HG03342 (cell line): ENCODE results near the gene IFNAR1.
"Not testable (repeated sequence)": the region's sequence is repeated elsewhere in the genome, so short reads cannot be mapped to it uniquely, and the experiment has no call there.

Experiments
- ATAC-seq: cut with Tn5 transposase; IDR thresholded peaks from one replicate; pipeline ENCODE4 v1.9.1; 2021; ENCODE audit warnings: mild to moderate bottlenecking, moderate library complexity; ENCODE audit not compliant: unreplicated experiment

Gene IFNAR1

DNA sequence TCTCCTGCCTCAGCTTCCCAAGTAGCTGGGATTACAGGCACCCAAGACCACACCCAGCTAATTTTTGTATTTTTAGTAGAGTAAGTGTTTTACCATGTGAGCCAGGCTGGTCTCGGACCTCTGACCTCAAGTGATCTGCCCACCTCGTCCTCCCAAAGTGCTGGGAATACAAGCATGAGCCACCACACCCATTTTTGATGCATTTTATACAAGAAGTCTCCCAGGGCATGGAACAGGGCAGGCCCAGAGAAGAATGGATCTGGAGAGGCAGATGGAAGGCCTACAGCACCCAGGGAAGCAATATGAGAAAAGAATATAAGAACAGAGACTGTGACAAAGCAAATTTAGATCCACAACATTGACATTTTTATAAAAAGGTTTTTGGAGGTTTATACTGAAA lies 18.8 kb upstream of the IFNAR1 start:
- ATAC-seq = no peak

DNA sequence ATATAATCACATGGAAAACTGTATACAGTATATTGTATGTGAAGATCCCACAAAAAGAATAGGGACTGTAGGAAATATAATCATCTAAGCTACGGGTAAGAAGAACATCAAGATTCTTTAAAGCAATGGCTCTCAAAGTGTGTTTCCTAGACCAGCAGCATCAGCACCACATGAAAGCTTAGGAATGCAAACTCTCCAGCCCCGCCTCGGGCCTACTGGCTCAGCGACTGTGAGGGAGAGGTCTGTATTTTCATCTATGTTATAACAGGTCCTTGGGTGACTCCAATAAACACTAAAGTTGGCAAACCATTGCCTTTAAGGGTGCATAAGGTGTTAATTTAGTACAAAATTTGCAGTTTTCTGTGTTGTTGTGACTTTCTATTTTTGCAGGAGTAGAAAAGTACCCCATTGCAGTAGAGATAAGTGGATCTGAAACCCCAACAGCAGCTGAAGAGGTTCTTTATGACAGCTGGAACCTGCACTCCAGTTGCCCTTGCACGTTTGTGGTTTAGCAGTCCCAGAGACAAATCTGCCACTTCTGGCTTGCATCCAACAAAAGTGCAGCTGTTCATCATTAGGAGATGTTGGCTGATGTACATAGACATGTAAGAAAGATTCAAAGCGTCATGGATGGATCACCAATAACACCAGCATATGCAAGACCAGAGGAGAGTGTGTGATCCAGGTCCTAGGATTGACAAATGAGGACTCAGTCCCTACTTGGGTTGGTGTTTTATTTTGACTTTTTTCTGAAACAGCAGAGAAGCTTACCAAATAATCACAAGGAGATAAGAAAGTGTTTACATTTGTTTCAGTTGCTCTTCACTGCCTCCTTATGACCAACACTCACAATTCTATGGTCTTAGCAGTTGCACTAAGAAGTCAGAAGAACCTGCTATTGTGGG lies 15.9 kb upstream of the IFNAR1 start:
- ATAC-seq = peak; percentile 80

DNA sequence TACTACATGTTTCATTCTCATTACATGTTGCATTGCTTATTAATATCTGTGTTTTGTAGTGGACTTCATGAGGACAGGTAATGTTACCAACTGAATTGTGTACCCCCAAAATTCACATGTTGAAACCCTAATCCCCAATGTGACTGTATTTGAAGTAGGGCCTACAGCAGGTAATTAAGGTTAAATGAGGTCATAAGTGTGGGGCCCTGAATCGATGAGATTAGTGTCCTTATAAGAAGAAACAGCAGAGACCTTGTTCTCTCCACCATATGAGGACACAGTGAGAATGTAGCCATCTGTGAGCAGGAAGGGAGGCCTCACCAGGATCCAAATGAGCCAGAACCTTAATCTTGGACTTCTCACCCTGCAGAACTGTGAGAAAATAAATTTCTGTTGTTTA lies 15.0 kb upstream of the IFNAR1 start:
- ATAC-seq = no peak

DNA sequence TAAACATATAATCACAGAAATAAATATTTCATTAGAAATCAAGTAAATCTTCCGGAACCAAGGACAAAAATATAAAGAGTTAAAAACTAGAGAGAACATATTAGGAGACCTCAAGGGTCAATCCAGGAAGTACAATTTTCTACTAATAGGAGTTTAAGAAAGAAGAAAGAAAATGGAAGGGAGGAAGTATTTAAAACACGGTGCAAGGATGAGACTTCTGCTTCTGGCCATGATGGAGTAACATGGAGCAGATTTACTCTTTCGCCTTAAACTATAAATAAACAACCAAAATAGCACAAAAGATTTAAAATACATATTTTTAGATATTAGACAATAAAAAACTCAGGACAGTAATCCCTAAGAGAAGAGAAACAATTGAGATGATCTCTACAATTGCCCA lies 12.6 kb upstream of the IFNAR1 start:
- no peak for ATAC-seq

- ATAC-seq = no peak
These were observed 11.6 kb upstream of the IFNAR1 start for GRCh38 chr21:33313183-33313582.

- no peak for ATAC-seq
These were observed 11.2 kb upstream of the IFNAR1 start for GRCh38 chr21:33313611-33314010.

DNA sequence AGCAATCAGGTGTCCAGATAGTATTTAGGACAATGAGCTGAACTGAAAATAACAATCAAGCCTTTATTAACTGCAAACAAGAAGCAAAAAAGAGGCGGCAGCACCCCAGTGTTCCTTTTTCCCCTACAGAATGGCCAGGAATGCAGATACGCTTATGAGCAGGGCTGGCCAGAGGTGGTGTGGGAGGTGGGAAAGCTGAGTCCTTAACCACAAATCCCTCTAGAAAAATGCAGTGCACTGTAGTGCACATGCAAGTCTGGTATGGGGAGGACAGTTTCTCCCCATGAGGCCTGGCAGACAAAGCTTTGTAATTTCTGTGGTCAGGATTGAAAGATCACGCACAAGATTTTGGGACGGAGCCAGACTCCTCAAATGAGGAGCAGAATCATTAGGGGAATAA lies 10.7 kb upstream of the IFNAR1 start:
- ATAC-seq = no peak

DNA sequence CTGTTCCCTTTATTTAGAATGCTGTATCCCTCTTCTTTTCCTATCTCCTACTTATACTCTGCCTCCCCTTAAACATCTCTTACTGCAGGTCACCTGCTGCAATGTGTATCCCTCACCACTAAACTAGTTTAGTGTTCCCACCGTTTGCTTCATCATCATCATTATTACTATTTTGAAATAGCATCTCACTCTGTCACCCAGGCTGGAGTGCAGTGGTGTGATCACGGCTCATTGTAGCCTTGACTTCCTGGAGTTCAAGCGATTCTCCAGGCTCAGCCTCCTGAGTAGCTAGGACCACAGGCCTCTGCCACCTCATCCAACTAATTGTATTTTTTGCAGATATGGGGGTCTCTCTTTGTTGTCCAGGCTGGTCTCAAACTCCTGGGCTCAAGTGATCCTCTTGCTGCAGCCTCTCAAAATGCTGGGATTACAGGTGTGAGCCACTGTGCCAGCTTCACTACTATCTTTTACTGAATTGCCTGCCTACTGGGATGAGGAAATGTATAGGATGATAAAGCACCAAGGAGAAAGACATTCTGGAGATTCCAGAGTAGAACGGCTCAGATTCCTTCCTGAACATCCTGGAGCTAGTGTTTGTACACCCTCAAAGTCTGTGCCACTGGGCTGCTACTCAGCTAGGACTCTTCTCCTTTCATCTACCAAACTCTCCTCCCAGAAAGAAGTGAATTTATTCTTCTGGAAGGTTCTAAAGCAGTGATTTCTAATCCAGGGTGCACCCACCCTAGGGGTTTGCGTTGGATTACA lies 8.6 kb upstream of the IFNAR1 start:
- ATAC-seq = no peak

GRCh38 chr21:33317145-33317544 lies 7.6 kb upstream of the IFNAR1 start:
- no peak for ATAC-seq

DNA sequence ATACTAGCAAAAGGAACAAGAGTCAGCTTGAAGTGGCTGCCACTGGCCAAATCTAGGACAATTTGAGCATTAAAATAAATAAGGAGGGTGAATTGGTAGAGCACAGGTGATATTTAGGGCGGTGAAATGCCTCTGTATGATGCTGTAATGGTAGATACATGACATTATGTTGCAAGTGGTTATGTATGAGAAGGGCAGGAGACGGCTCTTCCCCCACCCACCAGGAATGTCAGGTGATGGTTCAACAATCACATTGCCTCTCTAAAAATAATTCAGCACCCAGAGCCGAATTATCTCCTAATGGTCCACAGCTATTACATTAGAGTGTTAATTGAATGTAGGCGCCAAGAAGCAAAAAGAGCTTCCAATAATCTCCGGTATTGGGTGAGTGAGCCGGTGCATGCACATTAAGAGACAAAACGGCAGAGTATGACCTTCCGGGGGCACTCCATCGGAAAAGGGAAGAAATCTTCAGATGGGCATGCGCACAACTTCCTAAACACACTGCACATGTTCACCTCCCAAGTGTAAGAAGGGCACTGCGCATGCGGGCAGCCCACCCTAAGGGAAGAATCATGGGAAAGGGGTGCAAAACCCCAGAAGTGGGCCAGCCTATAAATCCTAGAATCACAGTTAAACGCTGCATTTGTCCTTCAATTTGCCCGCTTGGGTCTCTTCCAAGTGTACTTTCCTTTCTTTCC lies 6.8 kb upstream of the IFNAR1 start:
- no peak for ATAC-seq

DNA sequence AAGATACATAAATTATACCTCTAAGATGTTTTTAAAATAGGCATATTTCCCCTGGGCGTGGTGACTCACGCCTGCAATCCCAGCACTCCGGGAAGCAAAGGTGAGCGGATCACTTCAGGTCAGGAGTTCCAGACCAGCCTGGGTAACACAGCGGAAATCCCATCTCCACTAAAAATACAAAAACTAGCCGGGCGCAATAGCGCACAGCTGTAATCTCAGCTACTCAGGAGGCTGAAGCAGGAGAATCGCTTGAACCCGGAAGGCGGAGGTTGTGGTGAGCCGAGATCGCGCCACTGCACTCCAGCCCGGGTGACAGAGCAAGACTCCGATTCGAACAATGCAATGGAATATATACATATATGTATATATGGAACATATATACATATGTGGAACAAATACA lies 3.8 kb upstream of the IFNAR1 start:
- ATAC-seq = not testable (repeated sequence)

- ATAC-seq = not testable (repeated sequence)
These were observed 1.2 kb upstream of the IFNAR1 start for GRCh38 chr21:33323610-33324009.

DNA sequence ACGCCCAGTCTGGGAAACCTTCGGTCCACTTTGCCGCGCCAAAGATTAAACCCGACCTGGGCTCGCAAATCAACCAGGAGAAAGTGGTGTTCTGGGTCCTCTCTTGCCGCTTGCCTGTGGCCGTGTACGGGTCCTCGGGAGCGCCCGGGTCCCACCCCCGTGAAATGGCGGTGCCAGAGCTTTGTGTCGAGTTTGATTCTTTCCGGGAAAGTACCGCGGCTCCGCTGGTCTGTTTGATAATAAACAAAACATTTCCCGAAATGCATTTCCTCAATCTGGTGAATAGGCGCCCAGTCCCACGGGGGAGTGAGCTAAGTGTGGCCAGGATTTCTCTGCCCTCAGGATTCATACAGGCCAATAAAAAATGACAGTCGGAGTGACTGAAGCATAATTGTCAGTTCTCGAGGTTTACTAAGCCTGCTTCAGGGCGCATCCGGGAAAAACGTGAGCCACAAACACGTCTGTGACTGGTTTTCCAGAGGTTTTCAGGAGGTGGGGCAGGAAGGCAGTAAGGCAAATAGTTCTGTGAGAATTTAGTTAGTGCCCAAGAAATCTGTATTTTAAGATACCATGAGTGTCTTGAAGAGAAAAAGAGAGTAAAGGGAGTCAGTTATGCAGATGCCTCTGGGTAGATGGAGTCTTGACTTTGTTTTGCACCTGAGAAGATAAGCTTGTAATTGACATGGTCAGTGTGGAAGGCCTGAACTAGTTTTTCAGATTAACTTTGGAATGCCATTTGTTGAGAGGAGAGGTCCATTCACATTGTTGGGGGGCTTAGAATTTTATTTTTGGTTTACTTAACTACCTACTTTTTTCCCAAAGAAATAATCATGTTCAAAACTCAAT lies 675 bp downstream of the IFNAR1 start:
- ATAC-seq = peak; percentile 23

- no peak for ATAC-seq
These were observed 2.6 kb downstream of the IFNAR1 start for GRCh38 chr21:33327326-33327725.

GRCh38 chr21:33327792-33328433 lies 3.1 kb downstream of the IFNAR1 start:
- ATAC-seq = no peak

- ATAC-seq = no peak
These were observed 6.0 kb downstream of the IFNAR1 start for GRCh38 chr21:33330726-33331125.

- ATAC-seq = peak; percentile 71
These were observed 7.4 kb downstream of the IFNAR1 start for GRCh38 chr21:33332143-33332542.

- ATAC-seq = no peak
These were observed 9.4 kb downstream of the IFNAR1 start for GRCh38 chr21:33334191-33334590.

DNA sequence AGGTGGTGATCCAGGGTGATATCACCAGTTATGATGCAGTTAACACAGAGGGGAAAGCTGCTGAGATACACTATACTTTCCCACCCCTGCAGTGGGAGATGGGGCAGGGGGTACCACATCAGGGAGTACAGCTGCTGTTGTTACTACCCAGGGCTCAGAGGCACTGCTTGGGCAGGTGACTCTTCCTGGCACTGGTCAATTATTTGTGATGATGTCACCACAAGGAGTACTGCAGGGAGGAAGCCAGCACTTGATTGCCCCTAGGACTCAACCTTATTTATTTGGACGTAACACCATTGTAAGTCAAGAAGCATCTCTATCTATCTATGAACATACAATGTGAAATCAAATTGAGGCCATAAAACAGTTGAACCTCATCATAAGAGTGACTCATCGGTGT lies 10.1 kb downstream of the IFNAR1 start:
- ATAC-seq = no peak

DNA sequence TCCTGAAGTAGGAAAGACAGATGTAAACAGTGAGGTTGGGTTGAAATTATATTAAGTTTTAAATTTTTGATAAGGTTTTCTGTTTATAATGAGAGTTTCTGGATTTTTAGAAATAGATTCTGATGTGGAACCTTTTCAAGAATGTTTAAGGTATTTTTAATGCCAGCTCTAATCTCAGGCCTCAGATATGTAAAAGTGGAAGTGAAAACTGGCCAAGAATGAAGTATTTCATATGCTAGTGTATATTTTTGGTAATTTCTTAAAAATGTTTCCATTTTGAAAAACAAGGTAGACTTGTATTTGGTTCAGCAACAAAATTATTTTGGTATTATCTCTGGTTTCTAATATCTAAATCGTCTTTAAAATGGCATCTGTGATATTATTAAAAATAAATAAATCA lies 14.4 kb downstream of the IFNAR1 start:
- ATAC-seq = no peak
